B cell (primary cell): ENCODE measurements around the gene PIGH.

ENCODE experiments used
- CTCF ChIP-seq: fragments of 200-600 bp; IDR thresholded peaks from one replicate; pipeline ENCODE4 v1.8.0; 2022; ENCODE audit warnings: antibody characterized with exemption, mild to moderate bottlenecking
- EZH2 ChIP-seq: IDR thresholded peaks from 2 replicates; pipeline ENCODE4 v1.6.1; 2012; ENCODE audit warnings: borderline replicate concordance, low read depth, mild to moderate bottlenecking, moderate library complexity, low read length; ENCODE audit not compliant: insufficient read depth, poor library complexity, severe bottlenecking

- TF ChIP-seq CTCF = no peak
- TF ChIP-seq EZH2 = no peak
Observed at GRCh38 chr14:67638642-67639041, 38.6 kb upstream of the PIGH start.
